ENCODE data around the gene NISCH.

Gene NISCH

DNA sequence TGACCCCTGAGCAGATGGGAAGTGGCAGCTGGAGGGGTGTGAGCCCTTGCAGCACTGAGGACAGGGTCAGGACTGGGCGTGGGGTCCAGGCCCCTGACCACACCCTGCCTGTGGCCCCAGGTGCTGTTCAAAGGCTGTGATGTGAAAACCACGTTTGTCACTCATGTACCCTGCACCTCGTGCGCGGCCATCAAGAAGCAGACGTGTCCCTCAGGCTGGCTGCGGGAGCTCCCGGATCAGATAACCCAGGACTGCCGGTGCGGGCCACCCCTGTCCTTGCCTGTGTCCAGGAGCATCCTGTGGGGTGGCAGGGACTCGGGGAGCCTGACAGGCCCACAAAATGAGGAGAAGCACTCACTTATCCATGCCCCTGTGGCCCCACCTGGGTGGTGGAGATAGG is 45.6 kb downstream of the NISCH start:
- no peak overlapping the region for H3K27ac ChIP-seq
- TF ChIP-seq, protein P1, sequence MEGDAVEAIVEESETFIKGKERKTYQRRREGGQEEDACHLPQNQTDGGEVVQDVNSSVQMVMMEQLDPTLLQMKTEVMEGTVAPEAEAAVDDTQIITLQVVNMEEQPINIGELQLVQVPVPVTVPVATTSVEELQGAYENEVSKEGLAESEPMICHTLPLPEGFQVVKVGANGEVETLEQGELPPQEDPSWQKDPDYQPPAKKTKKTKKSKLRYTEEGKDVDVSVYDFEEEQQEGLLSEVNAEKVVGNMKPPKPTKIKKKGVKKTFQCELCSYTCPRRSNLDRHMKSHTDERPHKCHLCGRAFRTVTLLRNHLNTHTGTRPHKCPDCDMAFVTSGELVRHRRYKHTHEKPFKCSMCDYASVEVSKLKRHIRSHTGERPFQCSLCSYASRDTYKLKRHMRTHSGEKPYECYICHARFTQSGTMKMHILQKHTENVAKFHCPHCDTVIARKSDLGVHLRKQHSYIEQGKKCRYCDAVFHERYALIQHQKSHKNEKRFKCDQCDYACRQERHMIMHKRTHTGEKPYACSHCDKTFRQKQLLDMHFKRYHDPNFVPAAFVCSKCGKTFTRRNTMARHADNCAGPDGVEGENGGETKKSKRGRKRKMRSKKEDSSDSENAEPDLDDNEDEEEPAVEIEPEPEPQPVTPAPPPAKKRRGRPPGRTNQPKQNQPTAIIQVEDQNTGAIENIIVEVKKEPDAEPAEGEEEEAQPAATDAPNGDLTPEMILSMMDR (conservative IDR thresholded peaks at IDR 0.05) = no peak

DNA sequence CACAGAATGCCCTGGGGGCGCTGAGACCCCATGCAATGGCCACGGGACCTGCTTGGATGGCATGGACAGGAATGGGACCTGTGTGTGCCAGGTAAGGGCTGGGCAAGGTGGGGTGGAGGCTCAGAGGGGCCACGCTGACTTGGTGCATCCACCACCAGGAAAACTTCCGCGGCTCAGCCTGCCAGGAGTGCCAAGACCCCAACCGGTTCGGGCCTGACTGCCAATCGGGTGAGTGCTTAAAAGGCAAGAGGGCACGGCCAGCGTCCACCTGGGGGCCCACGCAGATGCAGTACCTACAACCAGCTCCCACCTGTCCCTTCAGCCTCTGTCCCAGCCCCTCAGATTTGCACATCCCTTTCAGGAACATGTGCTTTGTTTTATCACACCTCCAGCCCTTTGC is 46.6 kb downstream of the NISCH start:
- H3K27ac ChIP-seq = no peak overlapping the region
- TF ChIP-seq, protein P1 (conservative IDR thresholded peaks at IDR 0.05) = no peak

DNA sequence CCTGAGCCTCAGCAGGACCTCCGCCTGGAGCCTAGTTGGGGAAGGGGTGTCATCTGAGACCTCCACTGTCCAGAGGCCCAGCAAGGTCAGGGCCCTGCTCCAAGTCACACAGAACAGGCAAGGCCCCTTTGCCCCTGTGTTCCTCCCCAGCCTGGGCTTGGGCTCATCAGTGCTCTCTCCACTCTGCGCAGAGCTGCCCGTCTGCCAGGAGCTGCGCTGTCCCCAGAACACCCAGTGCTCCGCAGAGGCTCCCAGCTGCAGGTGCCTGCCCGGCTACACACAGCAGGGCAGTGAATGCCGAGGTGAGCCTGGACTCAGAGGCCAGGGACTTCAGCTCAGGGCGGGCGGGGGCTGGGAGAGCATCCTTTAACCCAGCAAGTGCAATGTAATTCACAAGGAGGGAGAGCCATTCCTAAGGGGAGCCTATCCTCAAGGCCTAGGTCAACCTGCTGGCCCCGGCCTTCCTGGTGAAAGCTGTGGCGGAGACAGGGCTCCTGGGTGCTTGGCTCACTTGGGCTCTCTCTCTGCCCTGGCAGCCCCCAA is 47.5 kb downstream of the NISCH start:
- H3K27ac ChIP-seq = no peak overlapping the region
- TF ChIP-seq, protein P1 (conservative IDR thresholded peaks at IDR 0.05) = no peak

- no peak overlapping the region for H3K27ac ChIP-seq
- TF ChIP-seq, protein P1 (conservative IDR thresholded peaks at IDR 0.05) = no peak
Observed at GRCh38 chr3:52503788-52504424, 48.5 kb downstream of the NISCH start.

DNA sequence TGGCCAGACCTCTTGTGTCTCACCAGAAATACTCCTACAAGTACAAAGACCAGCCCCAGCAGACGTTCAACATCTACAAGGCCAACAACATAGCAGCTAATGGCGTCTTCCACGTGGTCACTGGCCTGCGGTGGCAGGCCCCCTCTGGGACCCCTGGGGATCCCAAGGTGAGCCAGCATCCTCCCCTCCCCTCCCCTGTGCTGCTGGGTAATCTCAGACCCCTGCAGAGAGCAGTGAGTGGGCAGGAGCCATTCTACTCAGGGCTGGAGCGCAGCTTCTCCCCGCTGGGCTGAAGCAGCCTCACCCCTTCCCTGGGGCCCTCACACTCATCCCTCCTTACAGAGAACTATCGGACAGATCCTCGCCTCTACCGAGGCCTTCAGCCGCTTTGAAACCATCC is 49.6 kb downstream of the NISCH start:
- TF ChIP-seq, protein P1 (conservative IDR thresholded peaks at IDR 0.05) = no peak
- no peak overlapping the region for H3K27ac ChIP-seq

GRCh38 chr3:52506266-52506966 is 51.0 kb downstream of the NISCH start:
- no peak overlapping the region for H3K27ac ChIP-seq
- TF ChIP-seq, protein P1 (conservative IDR thresholded peaks at IDR 0.05) = no peak

DNA sequence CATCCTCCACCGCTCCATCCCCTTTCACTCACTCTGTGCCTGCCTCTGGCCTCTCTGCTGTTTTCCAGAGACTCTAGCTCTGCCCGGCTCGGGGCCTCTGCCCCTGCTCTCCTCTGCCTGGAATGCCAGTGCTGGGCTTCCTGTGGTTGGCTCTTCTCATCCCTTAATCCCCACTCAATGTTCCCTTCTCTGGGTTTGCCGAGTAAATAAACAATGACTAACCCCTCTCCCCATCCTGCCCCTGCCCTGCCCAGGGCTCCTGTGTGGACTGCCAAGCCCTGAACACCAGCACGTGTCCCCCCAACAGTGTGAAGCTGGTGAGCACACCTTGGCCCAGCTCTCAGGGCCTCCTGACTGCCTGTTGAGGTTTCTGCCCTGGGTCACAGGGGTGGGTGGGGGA is 52.0 kb downstream of the NISCH start:
- H3K27ac ChIP-seq = no peak overlapping the region
- TF ChIP-seq, protein P1 (conservative IDR thresholded peaks at IDR 0.05) = no peak

Measured in VCaP (cell line).